ENCODE measurements around the gene NUDT14. TPM values are rescaled to one million over a fixed set of nuclear protein-coding genes. Genes with fewer than 3 reads are reported as not detected.

NUDT14 gene
- polyA plus RNA-seq, 1 experiment = 10.9 TPM

- Histone ChIP-seq H3K4me3 (ENCODE audit: low read depth, low read length) (no peak overlapping the region), H3K36me3 (ENCODE audit: control insufficient read depth, insufficient read depth, low read length) (peaks cover 2% of the 10 kb centered on the region), H3K27me3 (ENCODE audit: control insufficient read depth, insufficient read depth, low read length) (no peaks in the 10 kb centered on the region)
- TF ChIP-seq CTCF (IDR thresholded peaks at IDR 0.05; ENCODE audit: insufficient read depth, low read depth, low read length) = no peak
- ChIA-PET CTCF (interaction anchor here (0.6 to 2.1 kb wide), 3 partner anchors 11 to 146 kb away, joined by 4 to 9 read pairs (median 6); no protein-coding TSS in a partner anchor), POLR2A (no interaction called here)
- DNase-seq (ENCODE audit: low read depth) = no peak
Observed at GRCh38 chr14:105204931-105205672, 24.0 kb upstream of the NUDT14 start.

DNA sequence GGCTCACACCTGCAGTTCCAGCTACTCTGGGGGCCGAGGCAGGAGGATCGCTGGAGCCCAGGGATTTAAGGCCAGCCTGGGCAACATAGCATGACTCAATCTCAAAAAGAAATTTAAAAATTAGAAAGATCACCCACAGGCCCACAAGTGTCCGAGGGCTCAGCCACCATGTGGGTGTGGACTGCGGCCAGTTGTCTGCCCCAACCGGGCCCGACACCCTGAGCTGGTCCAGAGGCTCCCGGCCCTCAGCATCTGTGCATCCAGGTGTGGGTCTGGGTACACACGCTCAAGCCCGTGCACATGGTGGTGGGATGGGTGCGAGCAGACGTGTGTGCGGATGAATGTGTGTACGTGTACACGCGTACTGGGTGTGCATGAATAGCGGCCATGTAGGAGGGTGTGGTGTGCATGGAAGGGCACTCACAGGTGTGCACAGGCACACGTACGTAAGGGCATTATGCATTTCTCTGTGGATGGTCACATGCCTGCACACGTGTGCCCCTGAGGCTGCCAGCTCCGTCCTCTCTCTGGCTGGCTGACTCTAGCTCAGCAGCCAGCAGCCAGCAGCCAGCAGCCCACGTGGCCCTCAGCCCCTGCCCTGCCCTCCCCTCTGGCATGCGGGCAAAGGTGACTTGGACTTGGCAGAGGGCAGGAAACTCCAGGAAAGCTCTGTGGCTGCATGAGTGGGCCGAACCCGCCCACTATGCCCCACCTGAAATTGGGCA lies 23.3 kb upstream of the NUDT14 start:
- H3K4me3 ChIP-seq (ENCODE audit: low read depth, low read length) = no peak overlapping the region
- no peaks in the 10 kb centered on the region for H3K27me3 ChIP-seq (ENCODE audit: control insufficient read depth, insufficient read depth, low read length)
- no peak for TF ChIP-seq CTCF (IDR thresholded peaks at IDR 0.05; ENCODE audit: insufficient read depth, low read depth, low read length)
- CTCF ChIA-PET = interaction anchor here (0.6 to 2.1 kb wide), 6 partner anchors 10 to 147 kb away, joined by 3 to 9 read pairs (median 6); no protein-coding TSS in a partner anchor
- no peaks in the 10 kb centered on the region; the same call in 1 of the 2 replicates for H3K36me3 ChIP-seq (ENCODE audit: control insufficient read depth, insufficient read depth, low read length)
- no peak for DNase-seq (ENCODE audit: low read depth)
- POLR2A ChIA-PET = no interaction called here

GRCh38 chr14:105203701-105204100 lies 22.6 kb upstream of the NUDT14 start:
- ChIA-PET CTCF (interaction anchor here (0.6 to 2.1 kb wide), 19 partner anchors 9 to 324 kb away, joined by 3 to 9 read pairs (median 3); no protein-coding TSS in a partner anchor), POLR2A (no interaction called here)
- no peaks in the 10 kb centered on the region for H3K27me3 ChIP-seq (ENCODE audit: control insufficient read depth, insufficient read depth, low read length)
- H3K4me3 ChIP-seq (ENCODE audit: low read depth, low read length) = no peak overlapping the region
- no peak for TF ChIP-seq CTCF (IDR thresholded peaks at IDR 0.05; ENCODE audit: insufficient read depth, low read depth, low read length)
- H3K36me3 ChIP-seq (ENCODE audit: control insufficient read depth, insufficient read depth, low read length) = no peaks in the 10 kb centered on the region
- DNase-seq (ENCODE audit: low read depth) = no peak

- H3K4me3 ChIP-seq (ENCODE audit: low read depth, low read length) = no peak overlapping the region
- POLR2A ChIA-PET = no interaction called here
Observed at GRCh38 chr14:105203057-105203531, 22.0 kb upstream of the NUDT14 start.

More at GRCh38 chr14:105203057-105203531, 22.0 kb upstream of the NUDT14 start:
- TF ChIP-seq CTCF (IDR thresholded peaks at IDR 0.05; ENCODE audit: insufficient read depth, low read depth, low read length) = peak; percentile 93
- Histone ChIP-seq H3K36me3 (ENCODE audit: control insufficient read depth, insufficient read depth, low read length) (no peaks in the 10 kb centered on the region), H3K27me3 (ENCODE audit: control insufficient read depth, insufficient read depth, low read length) (no peaks in the 10 kb centered on the region; the same call in 1 of the 2 replicates)
- no peak for DNase-seq (ENCODE audit: low read depth)
- CTCF ChIA-PET = interaction anchor here (0.6 to 2.1 kb wide), 19 partner anchors 9 to 325 kb away, joined by 3 to 9 read pairs (median 3); no protein-coding TSS in a partner anchor

Data from BJ (cell line).